Tibial artery (tissue), 4 donors: ENCODE results near the gene EAF2.

Experiments used
- DNase-seq, 2 donors: peaks; one replicate each; pipeline ENCODE4 v3.0.0-alpha.2; 2019
- H3K27ac ChIP-seq, 2 donors: fragments of 200-600 bp; sonication (generic) in 1 of 2; 1 replicate in 1 of 2; 2 replicates in 1 of 2; pipeline ENCODE4 v1.5.1; 2018 to 2019; ENCODE audit warnings: mild to moderate bottlenecking in 1 of 2
- H3K27me3 ChIP-seq, 2 donors: fragments of 200-600 bp; sonication (generic) in 1 of 2; one replicate each; pipeline versions ENCODE4 v1.5.1 to v1.6.0; 2016 to 2019
- H3K36me3 ChIP-seq, 3 donors: fragments of 200-600 bp; sonication (generic) in 2 of 3; one replicate each; pipeline ENCODE4 v1.5.1; 2016 to 2019; ENCODE audit warnings: mild to moderate bottlenecking in 2 of 3
- H3K4me1 ChIP-seq, 4 donors: fragments of 200-600 bp; sonication (generic) in 2 of 4; 1 replicate in 3 of 4; 2 replicates in 1 of 4; pipeline ENCODE4 v1.5.1; 2016 to 2019
- H3K4me3 ChIP-seq, 2 donors: fragments of 200-600 bp; sonication (generic) in 1 of 2; 1 replicate in 1 of 2; 2 replicates in 1 of 2; pipeline ENCODE4 v1.5.1; 2018 to 2019; ENCODE audit warnings: mild to moderate bottlenecking in 2 of 2
- H3K9me3 ChIP-seq, 3 donors: fragments of 200-600 bp; sonication (generic) in 1 of 3; one replicate each; pipeline ENCODE4 v1.5.1; 2016 to 2019
- CTCF ChIP-seq, 2 experiments: fragments of 200-600 bp in 1 of 2; fragments of 450-650 bp in 1 of 2; IDR thresholded peaks; one replicate each; pipeline ENCODE4 v1.5.1; 2017 to 2019; ENCODE audit warnings: antibody characterized with exemption in 2 of 2, mild to moderate bottlenecking in 1 of 2, moderate library complexity in 1 of 2
- intact Hi-C: fragments of 100-400 bp; cut with DNase I; formaldehyde crosslinking; loops from one replicate; pipeline ENCODE4 v1.15.0; 2023; ENCODE audit warnings: low total_unique reads

The EAF2 gene

GRCh38 chr3:121897296-121897695 is 62.3 kb downstream of the EAF2 start:
- Histone ChIP-seq H3K36me3 (no peaks in the 10 kb centered on the region), H3K27ac (no peak overlapping the region), H3K4me1 (peaks cover 0 to 14% (median 6%) of the 10 kb centered on the region in 4 donors), H3K27me3 (no peaks in the 10 kb centered on the region), H3K4me3 (no peak overlapping the region), H3K9me3 (no peaks in the 10 kb centered on the region)
- intact Hi-C loops, result no loop called here
- TF ChIP-seq CTCF (IDR thresholded peaks at IDR 0.05), result no peak
- no peak for DNase-seq

GRCh38 chr3:121913305-121913990 is 78.4 kb downstream of the EAF2 start:
- no peak for TF ChIP-seq CTCF (IDR thresholded peaks at IDR 0.05)
- H3K9me3 ChIP-seq, result no peaks in the 10 kb centered on the region
- H3K4me3 ChIP-seq, result no peak overlapping the region
- H3K27ac ChIP-seq, result no peak overlapping the region
- intact Hi-C loops, result no loop called here
- no peaks in the 10 kb centered on the region for H3K36me3 ChIP-seq
- H3K27me3 ChIP-seq, result no peaks in the 10 kb centered on the region
- DNase-seq, result no peak
- no peaks in the 10 kb centered on the region for H3K4me1 ChIP-seq

GRCh38 chr3:121914081-121914998 is 79.3 kb downstream of the EAF2 start:
- Histone ChIP-seq H3K4me1 (no peaks in the 10 kb centered on the region), H3K27me3 (no peaks in the 10 kb centered on the region), H3K4me3 (no peak overlapping the region), H3K27ac (peak overlapping the region in 1 of 2 donors; percentile 33), H3K36me3 (no peaks in the 10 kb centered on the region), H3K9me3 (no peaks in the 10 kb centered on the region)
- no peak for TF ChIP-seq CTCF (IDR thresholded peaks at IDR 0.05)
- no peak for DNase-seq
- intact Hi-C loops, result no loop called here

GRCh38 chr3:121916189-121916588 is 81.2 kb downstream of the EAF2 start:
- Histone ChIP-seq H3K36me3 (no peaks in the 10 kb centered on the region), H3K27ac (no peak overlapping the region), H3K9me3 (no peaks in the 10 kb centered on the region), H3K27me3 (no peaks in the 10 kb centered on the region), H3K4me1 (no peaks in the 10 kb centered on the region), H3K4me3 (no peak overlapping the region)
- intact Hi-C loops, result no loop called here
- TF ChIP-seq CTCF (IDR thresholded peaks at IDR 0.05), result no peak
- no peak for DNase-seq

GRCh38 chr3:121918779-121919483 is 83.9 kb downstream of the EAF2 start:
- Histone ChIP-seq H3K27me3 (no peaks in the 10 kb centered on the region), H3K4me1 (no peaks in the 10 kb centered on the region), H3K36me3 (no peaks in the 10 kb centered on the region), H3K4me3 (no peak overlapping the region), H3K27ac (no peak overlapping the region), H3K9me3 (no peaks in the 10 kb centered on the region)
- intact Hi-C loops, result no loop called here
- TF ChIP-seq CTCF (IDR thresholded peaks at IDR 0.05), result no peak
- no peak for DNase-seq
